ENCODE measurements around the gene FOXP1.

Gene FOXP1

GRCh38 chr3:71136276-71136675, 447.3 kb downstream of the FOXP1 start:
- DNase-seq (ENCODE audit: extremely low spot score) = no peak
- POLR2A ChIA-PET = no interaction called here
- TF ChIP-seq CTCF (IDR thresholded peaks at IDR 0.05; ENCODE audit: control extremely low read depth, extremely low read depth, low read depth, missing control alignments) = no peak
- CTCF ChIA-PET = interaction anchor here (1.4 to 1.5 kb wide), 2 partner anchors 15 to 45 kb away, joined by 5 read pairs; no protein-coding TSS in a partner anchor

DNA sequence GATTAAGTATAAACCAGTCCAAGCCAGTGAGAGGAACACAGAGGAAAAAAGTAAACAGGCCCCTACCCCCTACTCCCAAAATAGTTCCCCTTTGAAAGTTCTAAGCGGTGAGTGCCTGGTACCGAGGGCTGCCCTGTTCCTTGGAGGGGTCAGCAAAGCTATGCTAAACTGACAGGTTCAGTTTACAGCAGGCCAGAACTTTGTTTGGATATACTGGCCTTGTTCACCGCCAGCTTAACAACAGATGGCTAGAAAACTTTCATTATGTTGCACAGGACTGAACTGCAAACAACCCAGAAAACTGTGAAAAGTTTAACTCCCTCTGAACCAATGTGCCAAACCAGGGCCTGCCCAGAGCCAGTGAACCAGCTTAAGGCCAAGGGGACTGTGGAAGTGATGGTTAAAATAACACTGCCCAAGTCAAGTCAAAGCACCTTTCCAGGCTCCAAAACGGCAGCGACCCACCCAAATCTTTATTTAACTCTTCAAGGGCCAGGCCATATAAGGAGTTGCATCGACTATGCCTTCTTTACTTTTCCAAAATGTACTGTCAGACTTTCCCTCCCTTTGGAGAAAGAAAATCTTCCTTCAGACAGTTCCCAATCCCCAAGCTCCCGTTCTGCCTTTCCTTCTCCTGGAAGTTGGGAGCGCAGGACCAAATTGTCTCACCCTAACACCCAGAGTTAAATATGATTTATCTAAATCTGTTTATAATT, 448.0 kb downstream of the FOXP1 start:
- no peak for TF ChIP-seq CTCF (IDR thresholded peaks at IDR 0.05; ENCODE audit: control extremely low read depth, extremely low read depth, low read depth, missing control alignments)
- no peak for DNase-seq (ENCODE audit: extremely low spot score)
- ChIA-PET CTCF (interaction anchor here (1.4 to 1.5 kb wide), 3 partner anchors 14 to 44 kb away, joined by 4 to 5 read pairs (median 5); no protein-coding TSS in a partner anchor), POLR2A (no interaction called here)

- ChIA-PET CTCF (interaction anchor here (0.9 to 1.4 kb wide), 2 partner anchors 16 to 33 kb away, joined by 4 read pairs; no protein-coding TSS in a partner anchor), POLR2A (no interaction called here)
- no peak for DNase-seq (ENCODE audit: extremely low spot score)
- no peak for TF ChIP-seq CTCF (IDR thresholded peaks at IDR 0.05; ENCODE audit: control extremely low read depth, extremely low read depth, low read depth, missing control alignments)
These were observed 449.0 kb downstream of the FOXP1 start for GRCh38 chr3:71134521-71134920.

DNA sequence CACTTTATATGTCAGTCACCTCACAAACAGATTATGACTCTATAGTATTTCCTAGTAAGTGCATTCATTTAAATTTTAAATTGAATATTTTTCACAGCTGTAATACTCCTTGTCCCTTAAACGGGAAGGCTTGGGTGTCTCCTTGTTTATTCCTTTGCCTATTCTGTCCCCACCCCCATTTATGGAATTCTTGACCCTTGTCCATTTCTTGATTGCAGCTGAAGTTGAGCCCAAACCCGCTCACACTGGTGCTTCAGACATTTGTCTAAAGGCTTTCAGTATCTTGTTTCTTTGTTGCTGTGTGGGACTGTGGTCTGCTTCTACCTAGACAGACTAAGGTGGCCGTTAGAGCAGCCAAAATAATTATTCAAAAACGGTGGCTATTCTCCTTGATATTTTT, 449.7 kb downstream of the FOXP1 start:
- CTCF ChIA-PET = interaction anchor here (1.4 to 1.6 kb wide), 2 partner anchors 32 to 131 kb away, joined by 3 to 4 read pairs; no protein-coding TSS in a partner anchor
- POLR2A ChIA-PET = no interaction called here
- no peak for TF ChIP-seq CTCF (IDR thresholded peaks at IDR 0.05; ENCODE audit: control extremely low read depth, extremely low read depth, low read depth, missing control alignments)
- DNase-seq (ENCODE audit: extremely low spot score) = no peak

DNA sequence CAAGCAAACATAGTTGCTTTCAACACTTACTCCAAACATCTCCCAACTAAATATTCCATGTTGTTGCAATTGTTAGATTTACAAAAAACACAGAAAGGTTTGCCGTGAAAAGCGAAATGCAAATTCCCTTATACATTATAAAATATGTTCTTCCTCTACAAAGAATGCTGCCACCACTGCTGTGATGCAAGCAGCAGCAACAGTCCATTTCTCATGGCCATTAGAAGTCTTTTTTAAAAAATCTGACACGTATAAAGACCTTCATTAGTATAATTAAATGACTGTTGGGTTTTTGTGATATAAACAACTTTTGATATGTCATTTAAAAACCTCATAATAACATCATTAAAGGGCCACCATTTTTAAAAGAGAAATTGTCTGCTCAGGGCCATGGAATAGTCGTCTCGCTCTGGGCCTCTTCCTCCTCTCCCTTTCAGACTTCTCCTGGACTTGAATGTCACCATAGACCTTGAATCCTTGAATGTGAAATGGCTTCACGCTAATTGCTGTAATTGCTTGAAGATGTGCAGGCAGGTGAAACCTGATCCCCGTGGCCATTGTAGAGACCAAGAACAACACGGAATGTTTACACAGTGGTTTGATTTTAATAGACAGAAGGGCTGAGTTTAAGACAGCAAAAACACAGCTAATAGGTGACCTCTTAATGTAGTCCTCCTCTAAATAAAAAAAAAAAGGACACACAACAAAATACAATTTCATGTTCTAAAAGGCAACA, 450.4 kb downstream of the FOXP1 start:
- no peak for DNase-seq (ENCODE audit: extremely low spot score)
- no peak for TF ChIP-seq CTCF (IDR thresholded peaks at IDR 0.05; ENCODE audit: control extremely low read depth, extremely low read depth, low read depth, missing control alignments)
- POLR2A ChIA-PET = no interaction called here
- CTCF ChIA-PET = interaction anchor here (1.6 kb wide), 1 partner anchor 131 kb away, joined by 3 read pairs; no protein-coding TSS in a partner anchor

GRCh38 chr3:71131375-71132314, 451.9 kb downstream of the FOXP1 start:
- CTCF ChIA-PET = interaction anchor here (0.7 to 1.8 kb wide), 4 partner anchors 9 to 40 kb away, joined by 3 to 5 read pairs (median 3); no protein-coding TSS in a partner anchor
- no peak for DNase-seq (ENCODE audit: extremely low spot score)
- TF ChIP-seq CTCF (IDR thresholded peaks at IDR 0.05; ENCODE audit: control extremely low read depth, extremely low read depth, low read depth, missing control alignments) = no peak
- POLR2A ChIA-PET = no interaction called here

All from GM10248 (cell line).